NCI-H2227 treated with DMSO at 0.1 percent for 48 hours (cell line): ENCODE data around the gene TMLHE.
"Not testable (repeated sequence)": the region's sequence is repeated elsewhere in the genome, so short reads cannot be mapped to it uniquely, and the experiment has no call there.

Source experiments
- DNase-seq: peaks from one replicate; lab custom pipeline; 2025; lab: John Stamatoyannopoulos, UW

The TMLHE gene

GRCh38 chrX:155491421-155491820 lies 121.3 kb downstream of the TMLHE start:
- not testable (repeated sequence) for DNase-seq

DNA sequence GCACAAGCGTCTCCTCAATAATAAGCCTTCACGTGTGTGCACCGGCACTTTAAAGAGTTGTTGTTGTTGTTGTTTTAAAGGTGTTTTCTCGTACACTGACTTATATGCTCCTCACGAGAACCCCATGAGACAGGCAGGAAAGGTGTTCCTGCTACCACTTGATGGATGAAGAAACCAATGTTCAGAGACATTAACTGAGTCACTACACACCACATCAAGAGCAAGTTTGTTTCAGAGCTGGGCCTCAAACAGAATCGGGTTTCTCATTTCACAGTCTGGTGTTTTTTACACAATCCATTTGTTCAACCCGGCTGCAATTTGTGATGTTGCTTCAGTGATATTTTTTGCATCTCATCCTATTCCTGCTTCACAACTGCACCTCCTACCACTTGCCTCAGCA lies 135.6 kb downstream of the TMLHE start:
- DNase-seq: not testable (repeated sequence)

GRCh38 chrX:155466269-155466938 lies 146.3 kb downstream of the TMLHE start:
- not testable (repeated sequence) for DNase-seq

DNA sequence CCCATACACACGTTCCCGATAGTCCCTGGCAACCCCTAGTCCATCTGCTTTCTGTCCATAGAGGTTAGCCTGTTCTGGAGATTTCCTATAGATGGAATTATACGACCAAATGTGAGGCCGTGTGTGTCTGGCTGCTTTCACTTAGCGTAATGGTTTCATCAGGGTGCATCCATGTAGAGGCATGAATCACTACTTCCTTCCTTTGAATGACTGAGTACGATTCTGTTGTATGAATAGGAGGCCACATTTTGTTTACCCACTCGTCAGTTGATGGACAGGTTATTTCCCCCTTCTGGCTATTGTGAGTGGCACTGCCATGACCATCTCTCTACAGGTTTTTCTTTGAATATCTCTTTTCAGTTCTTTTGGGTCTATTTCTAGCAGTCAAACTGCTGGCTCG lies 152.3 kb downstream of the TMLHE start:
- DNase-seq: not testable (repeated sequence)

DNA sequence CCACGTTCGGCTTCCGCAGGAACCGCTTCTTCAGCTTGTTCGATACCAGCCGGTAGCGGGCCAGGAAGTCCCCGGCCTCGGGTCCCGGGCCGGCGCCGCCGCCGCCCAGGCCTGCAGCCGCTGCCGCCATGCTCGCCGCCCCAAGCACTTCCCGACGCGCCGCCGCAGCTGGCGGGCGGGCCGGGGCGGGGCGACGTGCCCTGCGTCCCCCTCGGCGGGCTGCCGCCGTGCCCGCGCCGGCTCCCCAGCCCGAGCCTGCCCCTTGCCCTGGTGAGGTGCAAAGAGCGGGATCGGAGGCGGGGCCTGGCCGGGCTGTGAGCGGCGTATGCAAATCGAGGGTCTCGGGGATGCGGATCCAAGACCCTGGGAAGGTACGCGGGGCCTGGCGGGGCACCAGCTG lies 154.3 kb downstream of the TMLHE start, which contains the start of gene F8A3:
F8A3 (minus strand) TSS at position 150 of the 400 bp plus-strand sequence; CDS start at position 130, 20 bp downstream.
- DNase-seq: not testable (repeated sequence)

DNA sequence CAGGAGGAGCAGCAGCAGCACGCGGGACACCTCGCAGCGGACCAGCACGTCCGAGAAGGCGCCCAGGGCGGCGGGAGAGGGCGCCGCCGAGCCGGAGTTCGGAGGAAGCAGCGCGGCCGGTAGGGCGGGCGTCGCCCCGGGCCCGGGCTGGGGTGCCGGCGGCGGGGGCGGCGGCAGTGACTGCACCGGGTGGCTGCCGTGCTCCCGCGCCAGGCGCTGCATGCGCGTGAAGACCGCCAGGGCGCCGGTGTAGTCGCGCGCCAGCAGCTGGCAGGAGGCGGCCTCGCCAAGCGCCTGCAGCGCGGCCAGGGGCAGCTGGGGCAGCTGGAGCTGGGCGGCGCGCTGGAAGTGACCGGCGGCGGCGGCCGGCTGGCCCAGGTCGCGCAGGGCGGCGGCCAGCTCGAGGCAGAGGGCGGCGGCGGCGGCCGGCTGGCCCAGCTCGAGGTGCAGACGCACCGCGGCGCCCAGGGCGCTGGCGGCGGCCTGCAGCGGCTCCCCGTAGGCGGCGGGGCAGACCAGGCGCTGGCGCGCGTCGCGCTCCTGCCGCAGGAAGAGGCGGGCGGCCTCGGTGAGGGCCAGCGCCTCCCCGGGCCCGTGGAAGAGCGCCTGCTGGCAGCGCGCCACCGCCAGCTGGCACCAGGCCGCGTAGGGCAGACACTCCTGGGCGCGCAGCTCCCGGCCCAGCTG lies 154.8 kb downstream of the TMLHE start:
- DNase-seq: not testable (repeated sequence)

- DNase-seq: no peak
Measured at GRCh38 chrX:155441097-155441496, 171.7 kb downstream of the TMLHE start.
